Stomach (tissue), 9 donors: ENCODE measurements around the gene MED12L. TPM values are rescaled to one million over a fixed set of nuclear protein-coding genes. Genes with fewer than 3 reads are reported as not detected.
A peak's percentile ranks its signal among the peaks of the same experiment; 100 is the strongest.

Experiments used
- DNase-seq, 2 donors: peaks; one replicate each; pipeline versions ENCODE4 v3.0.0 to v3.0.0-alpha.2; 2013 to 2019
- H3K27ac ChIP-seq, 5 donors: fragments of 200-600 bp in 4 of 5; sonication (generic) in 4 of 5; one replicate each; pipeline ENCODE4 v1.5.1; 2013 to 2019; ENCODE audit warnings: mild to moderate bottlenecking in 1 of 5, moderate library complexity in 1 of 5
- H3K27me3 ChIP-seq, 3 donors: fragments of 200-600 bp; sonication (generic); one replicate each; pipeline ENCODE4 v1.5.1; 2017 to 2019; ENCODE audit warnings: mixed run types in 1 of 3
- H3K36me3 ChIP-seq, 4 donors: fragments of 200-600 bp; sonication (generic); 1 replicate in 3 of 4; 2 replicates in 1 of 4; pipeline ENCODE4 v1.5.1; 2016 to 2019
- H3K4me1 ChIP-seq, 4 donors: fragments of 200-600 bp; sonication (generic); one replicate each; pipeline ENCODE4 v1.5.1; 2016 to 2019
- H3K4me3 ChIP-seq, 4 donors: fragments of 200-600 bp; sonication (generic) in 3 of 4; one replicate each; pipeline ENCODE4 v1.5.1; 2016 to 2019; ENCODE audit warnings: mild to moderate bottlenecking in 1 of 4
- H3K9me3 ChIP-seq, 4 donors: fragments of 200-600 bp; sonication (generic); one replicate each; pipeline ENCODE4 v1.5.1; 2016 to 2019
- CTCF ChIP-seq, 7 experiments: fragments of 450-650 bp in 4 of 7; fragments of 200-600 bp in 3 of 7; sonication (generic) in 3 of 7; IDR thresholded peaks; one replicate each; pipeline ENCODE4 v1.5.1; 2016 to 2019; ENCODE audit warnings: antibody characterized with exemption in 7 of 7, control low read depth in 2 of 7, mild to moderate bottlenecking in 1 of 7
- EP300 ChIP-seq: sonication (generic); formaldehyde crosslinking; IDR thresholded peaks from one replicate; pipeline ENCODE4 v1.6.1; 2017; ENCODE audit warnings: antibody characterized with exemption
- POLR2A ChIP-seq, 4 donors: fragments of 450-650 bp; IDR thresholded peaks; one replicate each; pipeline ENCODE4 v1.6.1; 2016; ENCODE audit warnings: antibody characterized with exemption in 4 of 4, control low read depth in 2 of 4, mild to moderate bottlenecking in 1 of 4, moderate library complexity in 1 of 4
- POLR2AphosphoS5 ChIP-seq, 3 donors: sonication (generic); formaldehyde crosslinking; IDR thresholded peaks; one replicate each; pipeline ENCODE4 v1.6.1; 2016; ENCODE audit warnings: antibody characterized with exemption in 3 of 3
- WGBS, 5 donors: extraction: QIAGEN DNeasy Blood & Tissue Kit in 3 of 5; methylation state at CpG; one replicate each; pipeline versions ENCODE4 v1.1.5 to v1.1.7; 2013 to 2018; 5-methylcytosine and 5-hydroxymethylcytosine counted together
- intact Hi-C: fragments of 100-400 bp; cut with DNase I; formaldehyde crosslinking; loops from one replicate; pipeline ENCODE4 v1.15.1; 2023; ENCODE audit warnings: low total_unique reads
- polyA plus RNA-seq, 3 donors: library from polyadenylated mRNA; stranded (reverse); fragments of 200-250 nt; gene quantifications; one replicate each; pipeline ENCODE4 v1.2.3, GENCODE V29; 2013
- total RNA-seq, 5 donors: library from RNA; depleted of rRNA; stranded (reverse); fragments of >200 nt; gene quantifications; one replicate each; pipeline versions ENCODE4 v1.1.0 to v1.2.3, GENCODE V29; 2014 to 2016
- donor health status: healthy with polysubstance abuse.
- donor health status: Bipolar disorder and iron deficiency.
- donor health status: healthy.

The MED12L gene
- total and polyA plus RNA-seq, 8 donors, result 0.06 to 2.9 (median 0.36) TPM; not detected in 2

- no peak for DNase-seq
- no peaks in the 10 kb centered on the region for H3K27me3 ChIP-seq
- no peaks in the 10 kb centered on the region for H3K36me3 ChIP-seq
- H3K4me1 ChIP-seq, result no peaks in the 10 kb centered on the region
- no peaks in the 10 kb centered on the region for H3K9me3 ChIP-seq
- intact Hi-C loops, result no loop called here
- no peak overlapping the region for H3K27ac ChIP-seq
- H3K4me3 ChIP-seq, result no peak overlapping the region
- 75 to 83% (median 81%) methylated on average over 4 of the region's 4 CpGs for WGBS, 5 donors
- TF ChIP-seq POLR2AphosphoS5 (IDR thresholded peaks at IDR 0.05), result no peak
- no peak for TF ChIP-seq EP300
- no peak for TF ChIP-seq CTCF (IDR thresholded peaks at IDR 0.05)
- TF ChIP-seq POLR2A (IDR thresholded peaks at IDR 0.05), result no peak
These were observed 340.3 kb downstream of the MED12L start for GRCh38 chr3:151425627-151426340.

- intact Hi-C loops, result no loop called here
- no peak for TF ChIP-seq EP300
- TF ChIP-seq POLR2A (IDR thresholded peaks at IDR 0.05), result no peak
- no peak for TF ChIP-seq CTCF (IDR thresholded peaks at IDR 0.05)
- no peak for TF ChIP-seq POLR2AphosphoS5 (IDR thresholded peaks at IDR 0.05)
- Histone ChIP-seq H3K27me3 (no peaks in the 10 kb centered on the region), H3K36me3 (no peaks in the 10 kb centered on the region), H3K4me3 (no peak overlapping the region), H3K4me1 (no peaks in the 10 kb centered on the region), H3K9me3 (no peaks in the 10 kb centered on the region), H3K27ac (no peak overlapping the region)
- DNase-seq, result no peak
These were observed 340.8 kb downstream of the MED12L start for GRCh38 chr3:151426341-151426657.

- TF ChIP-seq POLR2AphosphoS5 (IDR thresholded peaks at IDR 0.05), result no peak
- Histone ChIP-seq H3K36me3 (no peaks in the 10 kb centered on the region), H3K27ac (no peak overlapping the region), H3K9me3 (no peaks in the 10 kb centered on the region), H3K27me3 (no peaks in the 10 kb centered on the region), H3K4me1 (no peaks in the 10 kb centered on the region), H3K4me3 (no peak overlapping the region)
- DNase-seq, result no peak
- WGBS, 5 donors, result 82 to 89% (median 88%) methylated on average over 2 of the region's 2 CpGs
- intact Hi-C loops, result no loop called here
These were observed 342.9 kb downstream of the MED12L start for GRCh38 chr3:151428386-151428785.

GRCh38 chr3:151430821-151431484, 345.5 kb downstream of the MED12L start:
- Histone ChIP-seq H3K36me3 (no peaks in the 10 kb centered on the region), H3K27ac (no peak overlapping the region), H3K4me1 (peaks cover 0 to 10% (median 3%) of the 10 kb centered on the region in 4 donors), H3K27me3 (no peaks in the 10 kb centered on the region), H3K4me3 (no peak overlapping the region), H3K9me3 (no peaks in the 10 kb centered on the region)
- 89 to 94% (median 90%) methylated on average over 5 of the region's 5 CpGs for WGBS, 5 donors
- TF ChIP-seq POLR2A (IDR thresholded peaks at IDR 0.05) (no peak), CTCF (IDR thresholded peaks at IDR 0.05) (no peak), EP300 (no peak), POLR2AphosphoS5 (IDR thresholded peaks at IDR 0.05) (no peak)
- no peak for DNase-seq
- intact Hi-C loops, result no loop called here

GRCh38 chr3:151431940-151432339, 346.5 kb downstream of the MED12L start:
- H3K27me3 ChIP-seq, result no peaks in the 10 kb centered on the region
- H3K4me3 ChIP-seq, result no peak overlapping the region
- no peaks in the 10 kb centered on the region for H3K9me3 ChIP-seq
- peak in 1 of 2 donors; percentile 51 for DNase-seq
- WGBS, 5 donors, result 73 to 87% (median 76%) methylated on average over 3 of the region's 3 CpGs
- peaks cover 0 to 10% (median 3%) of the 10 kb centered on the region in 4 donors for H3K4me1 ChIP-seq
- no peak overlapping the region for H3K27ac ChIP-seq
- H3K36me3 ChIP-seq, result no peaks in the 10 kb centered on the region
- no peak for TF ChIP-seq POLR2A (IDR thresholded peaks at IDR 0.05)
- intact Hi-C loops, result no loop called here
